HG03565 (cell line): ENCODE results near the gene KLRF2.

Source experiments
- ATAC-seq: cut with Tn5 transposase; IDR thresholded peaks from one replicate; pipeline ENCODE4 v1.9.1; 2021; ENCODE audit warnings: mild to moderate bottlenecking, moderate library complexity; ENCODE audit not compliant: unreplicated experiment

The KLRF2 gene

DNA sequence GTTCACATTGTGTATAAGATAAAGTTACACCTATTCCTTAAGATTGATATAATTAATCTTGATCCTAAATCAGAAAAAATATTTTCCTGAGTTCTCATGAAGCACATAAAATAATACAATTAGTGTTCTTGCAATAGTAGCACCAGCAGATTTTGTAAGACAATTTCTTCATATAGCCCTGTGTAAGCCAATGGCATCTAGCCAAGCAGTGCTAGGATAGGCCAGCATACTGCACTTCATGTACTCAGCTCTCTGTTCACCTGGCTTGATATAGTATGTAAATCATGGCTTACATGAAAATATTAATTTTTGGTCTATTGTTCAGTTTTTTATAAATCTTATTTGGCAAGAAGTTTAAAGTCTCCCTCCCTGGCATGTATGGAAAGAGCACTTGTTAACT is 1.9 kb downstream of the KLRF2 start:
- ATAC-seq: no peak

DNA sequence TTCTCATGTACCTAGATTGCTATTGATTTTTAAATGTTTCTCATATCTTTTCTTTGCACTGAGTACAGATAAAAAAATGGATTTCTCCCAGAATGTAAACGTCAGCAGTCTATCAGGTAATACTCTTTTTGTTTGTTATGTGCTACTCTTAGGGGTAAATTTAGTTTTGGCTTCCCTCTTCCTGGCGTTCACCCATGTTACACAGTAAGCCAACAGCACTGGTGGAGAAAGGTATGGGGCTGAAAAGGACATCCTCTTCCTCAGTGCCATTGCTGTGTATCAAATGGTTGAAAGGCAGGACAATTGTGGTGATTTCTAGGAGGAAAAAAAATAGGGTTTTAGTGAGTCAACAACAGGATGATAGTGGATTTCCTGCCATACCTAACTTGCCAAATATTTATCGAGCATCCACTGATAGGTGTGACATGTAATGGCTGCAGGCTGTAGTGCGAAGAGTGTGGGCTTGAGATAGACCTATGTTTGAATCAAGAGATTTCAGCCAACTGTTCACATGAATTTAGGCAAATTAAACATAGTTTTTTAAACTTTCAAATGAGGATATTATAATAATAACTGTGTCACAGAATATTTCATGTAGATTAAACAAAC is 7.5 kb downstream of the KLRF2 start:
- no peak for ATAC-seq

GRCh38 chr12:9895215-9895971 is 14.1 kb downstream of the KLRF2 start:
- ATAC-seq: no peak

- no peak for ATAC-seq
Observed at GRCh38 chr12:9897535-9897934, 16.2 kb downstream of the KLRF2 start.

DNA sequence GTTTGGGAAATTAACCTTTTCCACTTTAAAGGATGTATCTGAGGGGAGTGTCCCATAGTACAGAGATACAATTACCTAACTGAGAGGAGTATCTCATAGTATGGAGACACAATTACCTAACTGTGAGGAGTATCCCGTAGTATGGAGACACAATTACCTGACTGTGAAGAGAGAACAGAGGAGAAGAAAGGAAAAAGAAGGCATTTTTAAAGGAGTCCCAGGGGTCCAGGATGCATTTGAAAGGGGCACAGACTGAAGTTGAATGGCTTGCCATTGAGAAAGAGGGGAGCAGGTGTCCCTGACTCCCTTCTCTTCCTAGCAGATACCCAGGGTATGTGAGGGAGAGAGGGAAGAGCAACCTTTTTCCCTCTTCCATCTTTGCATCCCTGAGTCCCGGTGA is 17.9 kb downstream of the KLRF2 start:
- ATAC-seq: no peak

DNA sequence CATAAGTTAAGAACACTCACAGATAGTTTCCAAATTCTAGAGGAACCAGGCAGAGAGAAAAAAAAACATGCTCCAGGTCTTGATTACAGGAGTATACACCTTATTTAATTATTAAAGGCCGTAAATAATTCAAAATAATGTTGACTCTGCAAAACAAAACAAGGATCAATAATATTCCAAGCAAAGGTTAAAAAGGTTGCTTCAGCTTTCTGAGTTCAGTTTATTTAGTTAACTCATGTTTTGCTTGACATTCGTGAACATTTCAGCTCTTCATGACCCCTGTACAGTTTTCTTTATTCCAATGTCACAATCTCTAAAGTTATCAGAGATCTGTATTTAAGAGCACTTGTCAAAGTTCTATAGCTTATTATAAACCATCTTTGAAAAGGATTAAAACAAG is 19.6 kb downstream of the KLRF2 start:
- no peak for ATAC-seq

DNA sequence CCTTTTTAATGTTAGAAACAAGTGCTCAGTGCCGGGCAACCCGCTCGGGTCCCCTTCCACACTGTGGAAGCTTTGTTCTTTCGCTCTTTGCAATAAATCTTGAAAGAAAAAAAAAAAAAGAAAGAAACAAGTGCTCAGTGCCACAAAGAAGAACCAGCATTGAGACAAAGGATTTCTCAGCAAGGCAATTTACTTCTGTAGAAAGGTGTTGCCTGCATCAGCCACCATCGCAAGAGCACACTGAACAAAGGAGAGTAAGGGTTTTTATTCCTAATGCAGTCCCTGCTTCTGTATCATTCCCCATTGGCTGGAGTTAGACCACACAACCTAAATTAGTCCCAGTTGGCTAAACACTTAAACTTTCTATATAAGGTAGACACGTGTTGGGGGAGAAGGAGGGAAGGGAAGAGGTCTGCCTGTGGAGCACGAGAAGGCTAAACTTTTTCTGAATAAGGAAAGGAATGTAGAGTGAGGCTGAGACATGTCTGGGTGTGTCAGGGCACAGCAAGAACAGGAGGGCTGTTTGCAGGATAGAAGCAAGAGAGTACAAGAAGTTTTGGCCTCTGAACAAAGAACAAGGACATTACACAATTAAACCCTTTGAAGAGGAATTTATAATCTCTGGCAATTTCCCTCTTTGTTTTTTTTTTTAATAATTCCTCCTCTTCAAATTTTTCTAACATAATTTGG is 21.4 kb downstream of the KLRF2 start:
- ATAC-seq: no peak

DNA sequence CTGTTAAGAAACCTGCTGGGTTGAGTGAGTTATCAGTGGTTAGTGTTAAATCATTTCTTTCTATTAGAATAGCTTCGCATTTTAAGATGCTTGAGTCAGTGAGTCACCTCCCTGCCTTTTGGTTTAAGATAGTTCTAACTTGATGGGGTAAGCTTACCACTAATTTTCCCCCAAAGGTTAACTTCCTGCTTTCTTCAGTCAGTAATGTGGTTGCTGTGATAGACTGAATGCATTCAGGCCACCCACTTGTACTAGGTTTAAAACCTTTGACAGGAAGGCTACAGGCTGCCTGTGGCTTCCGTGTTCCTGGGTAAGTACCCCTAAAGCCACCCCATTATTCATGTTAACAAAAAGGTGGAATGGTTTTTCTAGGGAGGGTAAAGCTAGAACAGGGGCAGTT is 25.6 kb downstream of the KLRF2 start:
- no peak for ATAC-seq

DNA sequence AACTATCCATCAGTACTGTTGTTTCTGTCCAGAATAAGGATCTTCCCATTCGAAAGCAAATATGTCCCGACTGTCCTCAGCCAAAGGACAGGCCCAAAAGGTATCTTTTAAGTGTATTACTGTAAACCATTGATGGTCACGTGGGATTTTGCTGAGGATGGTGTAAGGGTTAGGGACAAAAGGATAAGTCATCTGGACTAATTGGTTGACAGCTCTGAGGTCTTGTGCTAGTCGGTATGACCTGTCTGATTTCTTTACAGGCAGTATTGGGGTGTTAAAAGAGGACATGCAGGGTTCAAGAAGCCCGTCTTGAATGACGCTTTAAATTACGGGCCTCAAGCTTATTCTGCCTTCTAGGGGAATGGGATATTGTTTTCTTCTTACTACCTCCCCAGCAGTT is 26.5 kb downstream of the KLRF2 start:
- no peak for ATAC-seq

GRCh38 chr12:9908350-9908749 is 27.1 kb downstream of the KLRF2 start:
- no peak for ATAC-seq

DNA sequence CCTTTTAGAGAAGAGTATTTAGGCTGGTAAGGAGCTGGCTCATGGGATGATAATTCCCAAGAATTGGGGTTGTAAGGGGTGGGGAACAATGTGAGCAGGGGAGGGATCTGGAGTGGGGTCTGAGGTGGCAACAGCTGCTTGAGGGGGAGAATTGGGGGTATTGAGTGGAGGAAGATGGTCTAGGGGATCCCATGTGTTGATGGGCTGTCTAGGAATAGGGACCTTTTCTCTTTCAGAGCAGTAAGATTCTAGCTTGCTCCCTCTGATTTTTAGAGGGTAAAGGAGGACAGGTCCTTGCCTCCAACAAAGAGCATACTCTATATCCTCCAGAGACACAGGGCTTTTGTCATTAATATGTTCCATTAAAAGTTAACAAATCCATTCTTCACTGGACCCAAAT is 28.4 kb downstream of the KLRF2 start:
- no peak for ATAC-seq

GRCh38 chr12:9910716-9911421 is 29.6 kb downstream of the KLRF2 start:
- ATAC-seq: no peak

DNA sequence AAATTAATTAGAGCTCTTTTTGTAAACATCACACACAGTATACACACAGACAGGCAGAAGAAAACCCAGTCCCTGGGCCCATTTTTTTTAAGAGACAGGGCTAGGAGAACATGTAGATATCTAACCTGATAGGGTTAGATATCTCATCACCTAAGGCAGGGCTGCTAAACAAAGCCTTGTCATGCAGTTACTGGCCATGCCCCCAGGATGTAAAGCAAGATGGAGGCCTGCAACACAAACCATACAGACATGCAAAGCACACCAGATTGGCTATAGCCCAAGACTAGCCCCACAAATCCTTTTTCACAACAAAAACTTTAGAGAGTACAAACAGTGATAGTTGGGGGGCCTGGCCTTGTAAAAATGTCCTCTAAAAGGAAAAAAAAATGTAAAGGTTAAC is 30.4 kb downstream of the KLRF2 start:
- no peak for ATAC-seq

DNA sequence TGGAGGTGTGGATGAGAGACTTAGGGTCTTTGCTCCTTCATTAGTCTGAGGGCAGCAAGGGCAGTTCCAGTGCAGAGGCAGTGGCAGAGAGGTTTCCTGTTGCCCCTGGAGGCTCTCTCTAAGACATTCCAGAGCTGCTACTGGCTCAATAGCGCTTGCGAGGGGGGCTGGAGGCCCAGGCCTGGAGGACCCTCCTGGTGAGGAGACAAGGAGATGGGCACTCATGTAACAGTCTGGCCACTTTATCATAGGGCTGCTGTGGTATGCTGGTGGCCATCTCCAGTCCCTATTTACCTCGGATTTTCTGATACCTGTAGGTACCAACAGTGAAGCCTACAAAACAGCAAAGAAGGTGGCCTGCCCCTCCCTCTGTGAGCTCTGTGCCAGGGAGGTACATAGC is 38.2 kb downstream of the KLRF2 start:
- ATAC-seq: no peak

- ATAC-seq: no peak
Observed at GRCh38 chr12:9920451-9920850, 39.2 kb downstream of the KLRF2 start.

- ATAC-seq: no peak
Observed at GRCh38 chr12:9922429-9922828, 41.1 kb downstream of the KLRF2 start.

- ATAC-seq: no peak
Observed at GRCh38 chr12:9925705-9926393, 44.6 kb downstream of the KLRF2 start.

DNA sequence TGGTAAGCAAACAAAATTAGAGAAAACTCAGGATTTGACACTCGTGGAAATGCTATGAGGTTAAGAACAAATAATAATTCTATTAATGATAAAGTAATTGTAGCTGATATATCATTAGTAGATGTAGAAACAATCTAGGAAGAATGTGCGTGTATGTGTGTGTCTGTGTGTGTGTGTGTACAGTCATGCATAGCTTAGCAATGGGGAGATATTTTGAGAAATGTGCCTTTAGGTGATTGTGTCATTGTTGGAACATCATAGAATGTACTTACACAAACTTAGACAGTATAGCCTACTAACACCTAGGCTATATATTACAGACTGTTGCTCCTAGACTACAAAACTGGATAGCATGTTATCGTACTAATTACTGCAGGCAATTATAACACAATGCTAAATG is 45.6 kb downstream of the KLRF2 start:
- ATAC-seq: no peak

DNA sequence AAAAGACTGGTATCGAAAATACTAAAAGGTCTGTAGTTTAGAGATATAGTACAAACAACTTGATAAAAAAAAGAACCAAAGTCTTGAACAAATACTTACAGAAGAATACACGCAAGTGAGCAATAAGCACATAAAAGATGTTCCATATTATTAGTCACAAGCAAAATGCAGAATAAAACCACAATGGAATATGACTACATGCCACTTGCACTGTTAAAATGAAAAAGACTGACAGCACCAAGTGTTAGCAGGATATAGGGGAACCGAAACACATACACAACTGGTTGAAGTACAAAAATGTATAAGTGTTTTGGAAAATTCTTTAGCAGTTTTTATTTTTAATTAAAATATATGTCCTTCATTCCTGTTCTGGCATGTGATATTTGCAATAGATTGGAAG is 47.3 kb downstream of the KLRF2 start:
- ATAC-seq: no peak

- no peak for ATAC-seq
Observed at GRCh38 chr12:9931245-9931644, 50.0 kb downstream of the KLRF2 start.

DNA sequence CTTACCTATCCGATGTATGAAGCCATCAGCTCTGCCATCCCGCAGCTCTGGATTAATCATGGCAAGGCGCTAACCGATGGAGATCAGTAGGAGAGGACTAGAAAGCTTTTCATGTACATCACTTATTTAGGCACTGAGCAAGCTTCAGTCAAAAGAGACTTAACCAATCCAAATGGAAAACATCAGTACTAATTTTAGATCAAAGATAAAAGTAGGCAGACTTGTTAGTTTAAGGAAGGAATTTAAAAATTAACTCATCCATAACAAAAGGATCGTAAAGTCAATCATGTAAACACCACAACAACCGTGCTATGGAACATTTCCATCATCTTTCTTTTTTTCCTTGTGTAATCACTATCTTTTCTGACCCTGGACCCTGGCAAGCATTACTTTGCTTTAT is 51.0 kb downstream of the KLRF2 start, which contains the start of gene CLEC2A:
Gene CLEC2A (minus strand): TSS at position 101 of the 400 bp plus-strand sequence. CDS start 41 bp downstream, at position 60.
- ATAC-seq: no peak
